ENCODE data around the gene SUPT20HL1. TPM values are rescaled to one million over a fixed set of nuclear protein-coding genes. Genes with fewer than 3 reads are reported as not detected.
"Not testable (repeated sequence)": the region's sequence is repeated elsewhere in the genome, so short reads cannot be mapped to it uniquely, and the experiment has no call there.

SUPT20HL1 gene
- total RNA-seq: not detected

DNA sequence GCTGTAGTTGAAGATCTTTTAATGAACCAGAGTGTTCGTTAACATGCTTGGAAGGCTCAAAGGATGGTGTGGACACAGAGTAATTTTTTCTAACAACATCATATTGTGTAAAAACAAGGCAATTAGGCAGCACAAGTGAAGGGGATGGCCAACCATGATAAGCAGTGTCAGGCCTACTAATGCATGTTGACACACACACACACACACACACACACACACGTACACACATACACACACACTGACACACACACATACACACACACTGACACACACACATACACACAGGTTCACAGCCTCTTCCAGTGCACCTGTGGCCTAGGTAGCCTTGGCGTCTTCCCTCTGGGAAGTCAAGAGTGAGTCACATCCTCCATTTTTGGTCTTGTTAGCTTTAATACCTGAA, at the start of gene SUPT20HL1:
SUPT20HL1 (plus strand) TSS at position 368 of the 400 bp plus-strand sequence. CDS start 2,122 bp downstream, outside the sequence.
- H3K4me1 Mint-ChIP-seq (ENCODE audit: low read depth): no peaks in the 10 kb centered on the region
- POLR2A ChIA-PET: no interaction called here
- no peaks in the 10 kb centered on the region for H3K9me3 Mint-ChIP-seq
- no peak within 1 kb of the TSS for H3K27ac Mint-ChIP-seq
- CTCF ChIA-PET: interaction anchor here (1.8 kb wide), 1 partner anchor 10 kb away, joined by 5 read pairs; no protein-coding TSS in a partner anchor
- no peak within 1 kb of the TSS for H3K4me3 Mint-ChIP-seq
- ATAC-seq: no peak
- no peak for DNase-seq
- TF ChIP-seq CTCF (IDR thresholded peaks at IDR 0.05): no peak
- H3K27me3 Mint-ChIP-seq: no peaks in the 10 kb centered on the region
- intact Hi-C loops (cut with micrococcal nuclease): no loop called here
- H3K36me3 Mint-ChIP-seq (ENCODE audit: low read depth): no peaks in the 10 kb centered on the region

- DNase-seq; H3K36me3 Mint-ChIP-seq (ENCODE audit: low read depth); H3K4me1 Mint-ChIP-seq (ENCODE audit: low read depth); ATAC-seq; intact Hi-C loops (cut with micrococcal nuclease); H3K9me3 Mint-ChIP-seq; H3K4me3 Mint-ChIP-seq; CTCF ChIA-PET; H3K27me3 Mint-ChIP-seq; H3K27ac Mint-ChIP-seq; POLR2A ChIA-PET: not testable (repeated sequence)
Measured at GRCh38 chrX:24310916-24311315, 49.5 kb upstream of the SUPT20HL1 start.

DNA sequence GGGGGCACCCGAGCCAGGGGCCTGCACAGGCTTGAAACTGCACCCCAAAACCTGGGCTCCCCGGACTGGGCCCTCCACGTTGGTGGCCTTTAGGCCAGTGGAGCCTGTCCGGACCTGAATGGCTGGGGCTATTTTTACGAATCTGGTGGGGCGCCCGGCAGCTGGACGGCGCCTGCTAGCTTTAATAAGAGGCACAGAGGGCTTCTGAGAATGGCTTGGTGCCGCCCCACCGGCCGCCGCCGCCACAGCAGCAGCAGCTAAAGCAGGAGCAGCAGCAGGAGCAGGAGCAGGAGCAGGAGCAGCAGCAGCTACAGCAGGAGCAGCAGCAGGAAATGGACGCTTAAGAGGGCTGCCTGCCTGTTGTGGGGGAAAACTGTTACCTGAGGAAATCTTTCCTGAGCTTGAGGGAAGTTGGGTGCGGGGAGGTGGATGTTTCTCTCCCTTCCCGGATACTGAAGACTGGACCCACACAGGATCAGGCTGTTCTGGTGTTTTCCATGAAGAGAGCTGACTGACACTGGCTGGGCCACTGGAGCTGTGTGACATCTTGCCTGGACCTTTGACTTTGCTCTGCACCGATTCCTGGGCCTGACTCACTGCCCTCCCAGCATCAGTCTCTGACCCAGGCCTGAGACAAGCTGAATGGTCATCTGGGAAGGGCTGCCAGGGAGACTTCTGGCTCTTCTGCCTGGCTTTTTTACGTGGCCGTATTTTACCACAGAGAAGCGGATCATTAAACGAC, 48.8 kb upstream of the SUPT20HL1 start:
- H3K27me3 Mint-ChIP-seq; intact Hi-C loops (cut with micrococcal nuclease); H3K9me3 Mint-ChIP-seq; DNase-seq; CTCF ChIA-PET; ATAC-seq; H3K36me3 Mint-ChIP-seq (ENCODE audit: low read depth); H3K4me1 Mint-ChIP-seq (ENCODE audit: low read depth); H3K27ac Mint-ChIP-seq; POLR2A ChIA-PET; H3K4me3 Mint-ChIP-seq: not testable (repeated sequence)

GRCh38 chrX:24312249-24312607, 48.2 kb upstream of the SUPT20HL1 start:
- H3K36me3 Mint-ChIP-seq (ENCODE audit: low read depth); H3K27ac Mint-ChIP-seq; ATAC-seq; H3K27me3 Mint-ChIP-seq; POLR2A ChIA-PET; H3K4me1 Mint-ChIP-seq (ENCODE audit: low read depth); H3K4me3 Mint-ChIP-seq; CTCF ChIA-PET; H3K9me3 Mint-ChIP-seq; DNase-seq; intact Hi-C loops (cut with micrococcal nuclease): not testable (repeated sequence)

DNA sequence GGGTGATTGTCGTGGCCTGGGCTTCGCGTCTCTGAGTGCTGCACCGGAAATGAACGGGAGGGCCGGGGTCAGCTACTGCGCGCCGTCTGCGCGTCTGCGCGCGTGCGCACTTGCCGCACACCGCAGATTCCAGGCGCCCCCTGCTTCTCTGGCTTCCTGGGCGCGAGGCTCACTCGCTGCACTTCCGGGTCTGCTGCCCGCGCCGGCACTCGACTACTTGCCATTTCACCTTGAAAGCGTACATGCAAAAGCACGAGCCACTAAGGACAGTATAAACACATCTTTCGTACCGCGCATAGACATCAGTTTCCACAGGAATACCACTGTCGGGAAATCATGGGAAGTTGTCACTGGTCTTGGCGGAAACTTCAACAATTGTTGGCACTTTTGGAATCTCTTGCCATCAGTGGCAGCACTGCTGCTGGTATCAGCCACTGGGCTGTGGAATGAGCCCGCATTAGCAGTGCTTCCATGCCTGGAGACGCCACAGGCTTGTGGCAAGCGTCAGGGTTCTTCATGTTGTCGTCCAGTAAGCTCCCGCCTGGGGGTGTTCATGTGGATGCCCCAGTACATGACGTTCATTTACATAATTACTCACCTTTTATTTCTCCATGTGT, 46.3 kb upstream of the SUPT20HL1 start, which contains the start of gene SUPT20HL2:
SUPT20HL2 (minus strand) TSS at position 51 of the 617 bp plus-strand sequence. CDS start 754 bp downstream, outside the sequence.
- CTCF ChIA-PET: no interaction called here
- Mint-ChIP-seq H3K27ac (no peak within 1 kb of the TSS), H3K36me3 (ENCODE audit: low read depth) (no peaks in the 10 kb centered on the region), H3K4me3 (no peak within 1 kb of the TSS), H3K4me1 (ENCODE audit: low read depth) (no peaks in the 10 kb centered on the region), H3K27me3 (no peaks in the 10 kb centered on the region), H3K9me3 (no peaks in the 10 kb centered on the region)
- ATAC-seq (no peak), DNase-seq (no peak)
- no peak for TF ChIP-seq CTCF (IDR thresholded peaks at IDR 0.05)
- intact Hi-C loops (cut with micrococcal nuclease): no loop called here
- POLR2A ChIA-PET: no interaction called here

DNA sequence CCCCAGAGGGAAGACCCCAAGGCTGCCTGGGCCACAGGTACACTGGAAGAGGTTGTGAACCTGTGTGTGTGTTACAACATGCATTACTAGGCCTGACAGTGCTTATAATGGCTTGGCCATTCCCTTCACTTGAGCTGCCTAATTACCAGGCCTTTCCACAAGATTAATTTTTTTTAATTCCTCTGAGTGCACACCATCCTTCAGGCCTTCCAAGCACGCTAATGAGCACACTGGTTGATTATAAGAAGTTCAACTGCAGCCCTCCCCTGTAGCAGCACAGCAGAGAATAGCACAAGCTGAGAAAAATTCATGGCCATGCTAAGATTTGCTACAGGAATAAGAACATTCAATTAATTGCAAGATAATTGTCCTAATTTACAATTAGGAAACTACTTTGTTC, 44.3 kb upstream of the SUPT20HL1 start:
- H3K27ac Mint-ChIP-seq: no peak overlapping the region
- no peak for TF ChIP-seq CTCF (IDR thresholded peaks at IDR 0.05)
- DNase-seq (no peak), ATAC-seq (no peak)
- no peaks in the 10 kb centered on the region for H3K27me3 Mint-ChIP-seq
- no peak overlapping the region for H3K4me3 Mint-ChIP-seq
- H3K36me3 Mint-ChIP-seq (ENCODE audit: low read depth): no peaks in the 10 kb centered on the region
- no peaks in the 10 kb centered on the region for H3K4me1 Mint-ChIP-seq (ENCODE audit: low read depth)
- POLR2A ChIA-PET: no interaction called here
- CTCF ChIA-PET: interaction anchor here (1.4 kb wide), 1 partner anchor 10 kb away, joined by 3 read pairs; no protein-coding TSS in a partner anchor
- H3K9me3 Mint-ChIP-seq: no peaks in the 10 kb centered on the region
- intact Hi-C loops (cut with micrococcal nuclease): no loop called here
